ENCODE data around the gene SPIB.
"Not testable (repeated sequence)": the region's sequence is repeated elsewhere in the genome, so short reads cannot be mapped to it uniquely, and the experiment has no call there.

The SPIB gene

DNA sequence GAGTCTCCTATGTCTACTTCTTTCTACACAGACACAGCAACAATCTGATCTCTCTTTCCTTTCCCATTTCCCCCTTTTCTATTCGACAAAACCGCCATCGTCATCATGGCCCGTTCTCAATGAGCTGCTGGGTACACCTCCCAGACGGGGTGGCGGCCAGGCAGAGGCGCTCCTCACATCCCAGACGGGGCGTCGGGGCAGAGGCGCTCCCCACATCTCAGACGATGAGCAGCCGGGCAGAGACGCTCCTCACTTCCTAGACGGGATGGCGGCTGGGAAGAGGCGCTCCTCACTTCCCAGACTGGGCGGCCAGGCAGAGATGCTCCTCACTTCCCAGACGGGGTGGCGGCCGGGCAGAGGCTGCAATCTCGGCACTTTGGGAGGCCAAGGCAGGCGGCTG lies 27.8 kb upstream of the SPIB start:
- DNase-seq (ENCODE audit: low spot score): not testable (repeated sequence)

DNA sequence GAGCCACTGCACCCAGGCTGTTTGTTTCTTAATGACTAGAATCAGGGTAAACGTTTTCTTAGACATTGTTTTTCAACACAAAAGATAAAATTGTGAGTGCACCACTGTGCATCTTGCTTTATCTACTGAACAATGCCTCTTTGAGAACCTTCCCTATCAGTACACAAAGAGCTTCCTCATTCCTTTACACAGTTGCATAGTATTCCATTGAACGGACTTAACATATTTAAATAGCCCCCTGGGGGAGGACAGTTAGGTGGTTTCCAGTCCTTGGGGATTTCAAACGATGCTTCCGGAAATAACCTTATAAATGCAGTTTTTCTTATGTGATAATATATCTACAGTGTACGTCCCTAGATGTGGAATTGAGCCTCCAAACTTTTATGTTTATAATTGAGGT lies 26.0 kb upstream of the SPIB start:
- DNase-seq (ENCODE audit: low spot score): no peak

DNA sequence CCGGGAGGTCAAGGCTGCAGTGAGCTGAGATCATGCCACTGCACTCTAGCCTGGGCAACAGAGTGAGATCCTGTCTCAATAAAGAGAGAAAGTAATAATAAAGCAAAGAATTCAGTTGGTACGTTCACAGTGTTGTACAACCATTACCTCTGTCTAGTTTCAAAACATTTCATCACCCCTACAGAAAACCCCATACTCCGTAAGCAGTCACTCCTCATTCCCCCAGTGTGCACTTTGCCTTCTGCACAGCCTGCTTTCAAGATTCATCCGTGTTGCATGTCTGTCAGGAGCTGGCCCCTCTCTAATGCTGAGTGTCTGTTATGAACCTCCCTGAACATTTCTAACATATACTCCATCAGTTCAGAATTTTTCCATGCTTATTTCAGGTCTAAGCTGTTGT lies 25.1 kb upstream of the SPIB start:
- DNase-seq (ENCODE audit: low spot score): no peak

DNA sequence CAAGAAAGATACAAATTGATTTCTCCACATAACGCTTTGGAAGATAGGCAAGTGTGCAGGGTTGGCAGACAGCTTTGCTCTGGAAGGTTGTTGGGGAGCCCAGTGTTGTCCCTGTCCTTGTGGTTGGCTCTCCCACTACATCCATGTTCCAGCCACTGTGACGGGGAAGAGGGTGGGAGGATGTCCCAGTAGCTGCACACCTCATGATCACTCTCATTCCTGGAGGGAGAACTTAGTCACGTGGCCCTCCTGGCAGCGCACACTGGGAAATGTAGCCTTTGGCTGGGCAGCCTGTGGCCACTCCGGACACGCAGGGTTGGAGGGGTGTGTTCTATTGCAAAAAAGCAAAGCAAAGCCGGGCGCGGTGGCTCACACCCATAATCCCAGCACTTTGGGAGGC lies 24.7 kb upstream of the SPIB start:
- DNase-seq (ENCODE audit: low spot score): peak; percentile 62

DNA sequence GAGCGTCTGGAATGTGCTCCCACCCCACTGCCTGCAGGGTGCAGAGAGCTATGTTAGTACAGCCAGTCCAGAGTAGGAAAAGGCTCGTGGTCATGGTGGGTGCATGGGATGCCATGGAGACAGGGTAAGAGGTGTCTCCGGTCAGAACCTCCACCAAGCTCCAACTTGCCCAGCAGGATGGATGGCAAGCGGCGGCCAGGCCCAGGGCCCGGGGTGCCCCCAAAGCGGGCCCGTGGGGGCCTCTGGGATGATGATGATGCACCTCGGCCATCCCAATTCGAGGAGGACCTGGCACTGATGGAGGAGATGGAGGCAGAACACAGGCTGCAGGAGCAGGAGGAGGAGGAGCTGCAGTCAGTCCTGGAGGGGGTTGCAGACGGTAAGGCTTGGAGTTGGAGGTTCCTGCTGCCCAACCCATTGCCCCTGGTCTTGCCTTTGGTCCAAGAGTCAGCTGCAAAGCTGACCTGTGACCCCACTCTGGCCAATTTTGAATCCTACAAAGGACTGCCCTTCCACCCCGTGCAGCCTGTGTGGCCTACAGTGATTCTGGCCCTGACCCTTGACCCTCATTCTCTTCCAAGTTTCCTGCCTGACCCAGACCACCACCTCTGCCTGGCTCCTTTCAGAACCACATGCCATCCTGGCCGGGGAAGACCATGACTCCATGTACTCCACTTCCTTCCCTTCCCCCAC lies 19.9 kb upstream of the SPIB start:
- DNase-seq (ENCODE audit: low spot score): peak; percentile 51

DNA sequence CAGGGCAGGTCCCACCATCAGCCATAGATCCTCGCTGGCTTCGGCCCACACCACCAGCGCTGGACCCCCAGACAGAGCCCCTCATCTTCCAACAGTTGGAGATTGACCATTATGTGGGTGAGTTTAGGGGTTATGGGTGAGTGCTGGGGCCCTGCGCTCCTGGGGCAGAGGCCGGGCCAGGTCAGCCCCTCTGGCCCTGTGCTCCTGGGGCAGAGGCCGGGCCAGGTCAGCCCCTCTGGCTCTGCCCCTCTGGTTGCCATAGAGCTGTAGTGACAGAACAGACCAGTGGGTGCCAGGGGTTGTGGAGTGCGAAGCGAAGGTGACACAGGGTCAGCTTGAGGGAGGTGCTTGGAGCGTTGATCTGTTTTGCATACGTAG lies 19.4 kb upstream of the SPIB start:
- DNase-seq (ENCODE audit: low spot score): no peak

DNA sequence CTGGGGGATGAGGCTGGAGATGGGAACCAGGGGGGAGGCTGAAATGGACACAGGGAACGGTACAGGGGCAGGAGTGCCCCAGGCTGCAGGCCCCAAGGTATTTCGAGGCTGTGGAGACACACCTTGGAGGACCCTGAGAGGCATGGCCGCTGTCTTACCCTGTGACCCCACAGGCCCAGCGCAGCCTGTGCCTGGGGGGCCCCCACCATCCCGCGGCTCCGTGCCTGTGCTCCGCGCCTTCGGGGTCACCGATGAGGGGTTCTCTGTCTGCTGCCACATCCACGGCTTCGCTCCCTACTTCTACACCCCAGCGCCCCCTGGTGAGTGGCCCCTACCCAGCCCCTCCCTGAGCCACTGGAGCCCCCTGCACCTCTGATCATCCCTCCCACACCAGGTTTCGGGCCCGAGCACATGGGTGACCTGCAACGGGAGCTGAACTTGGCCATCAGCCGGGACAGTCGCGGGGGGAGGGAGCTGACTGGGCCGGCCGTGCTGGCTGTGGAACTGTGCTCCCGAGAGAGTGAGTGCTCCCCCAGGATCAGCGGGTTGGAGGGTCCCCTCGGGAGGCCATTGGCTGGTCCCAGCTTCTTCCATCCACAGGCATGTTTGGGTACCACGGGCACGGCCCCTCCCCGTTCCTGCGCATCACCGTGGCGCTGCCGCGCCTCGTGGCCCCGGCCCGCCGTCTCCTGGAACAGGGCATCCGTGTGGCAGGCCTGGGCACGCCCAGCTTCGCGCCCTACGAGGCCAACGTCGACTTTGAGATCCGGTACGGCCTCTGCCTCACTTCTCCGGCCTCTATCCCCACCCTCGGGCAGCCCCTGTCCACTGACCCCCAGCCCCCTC lies 16.9 kb upstream of the SPIB start:
- peak; percentile 55 for DNase-seq (ENCODE audit: low spot score)

DNA sequence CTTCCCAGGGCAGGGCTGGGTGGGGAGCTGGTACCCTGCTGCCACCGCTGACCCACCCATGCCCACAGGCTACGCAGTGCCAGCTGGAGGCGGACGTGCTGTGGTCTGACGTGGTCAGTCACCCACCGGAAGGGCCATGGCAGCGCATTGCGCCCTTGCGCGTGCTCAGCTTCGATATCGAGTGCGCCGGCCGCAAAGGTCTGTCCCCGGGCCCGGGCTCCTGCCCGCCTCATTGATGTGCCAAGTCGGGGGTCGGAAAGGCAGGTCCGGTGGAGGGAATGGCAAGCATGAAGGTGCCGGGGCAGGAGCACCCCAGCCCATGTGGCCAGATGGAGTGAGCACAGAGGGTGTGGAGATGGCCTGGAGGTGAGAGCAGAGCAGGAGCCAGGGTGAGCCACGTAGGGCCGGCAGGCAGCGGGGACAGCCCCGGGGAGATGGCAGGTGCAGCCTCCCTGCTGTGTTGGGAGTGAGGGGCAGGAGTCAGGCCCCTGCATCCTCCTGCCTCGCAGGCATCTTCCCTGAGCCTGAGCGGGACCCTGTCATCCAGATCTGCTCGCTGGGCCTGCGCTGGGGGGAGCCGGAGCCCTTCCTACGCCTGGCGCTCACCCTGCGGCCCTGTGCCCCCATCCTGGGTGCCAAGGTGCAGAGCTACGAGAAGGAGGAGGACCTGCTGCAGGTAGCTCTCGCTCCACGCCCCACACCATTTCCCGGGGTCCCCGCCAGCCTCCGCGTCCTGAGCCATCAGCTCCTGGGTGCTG lies 16.0 kb upstream of the SPIB start:
- no peak for DNase-seq (ENCODE audit: low spot score)

DNA sequence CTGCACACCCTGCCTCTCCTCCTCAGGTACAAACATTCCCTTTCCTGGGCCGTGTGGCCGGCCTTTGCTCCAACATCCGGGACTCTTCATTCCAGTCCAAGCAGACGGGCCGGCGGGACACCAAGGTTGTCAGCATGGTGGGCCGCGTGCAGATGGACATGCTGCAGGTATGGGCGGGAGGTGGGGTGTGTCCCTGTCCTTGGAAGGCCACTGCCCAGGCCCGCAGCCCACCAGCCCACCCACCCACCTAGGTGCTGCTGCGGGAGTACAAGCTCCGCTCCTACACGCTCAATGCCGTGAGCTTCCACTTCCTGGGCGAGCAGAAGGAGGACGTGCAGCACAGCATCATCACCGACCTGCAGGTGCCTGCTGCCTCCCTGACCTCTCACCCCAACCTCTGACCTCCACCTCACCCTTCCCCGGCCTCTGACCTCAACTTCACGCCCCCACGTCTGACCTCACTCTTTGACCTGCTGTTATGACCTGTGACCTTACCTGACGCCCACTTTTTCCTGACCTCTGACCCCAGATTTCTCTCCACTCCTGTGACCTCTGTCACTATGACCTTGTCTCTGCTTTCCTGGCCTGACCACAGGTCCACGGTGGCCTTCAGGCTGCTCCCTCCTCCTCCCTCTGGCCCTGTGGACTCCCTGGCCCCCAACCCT lies 12.4 kb upstream of the SPIB start:
- DNase-seq (ENCODE audit: low spot score): no peak

DNA sequence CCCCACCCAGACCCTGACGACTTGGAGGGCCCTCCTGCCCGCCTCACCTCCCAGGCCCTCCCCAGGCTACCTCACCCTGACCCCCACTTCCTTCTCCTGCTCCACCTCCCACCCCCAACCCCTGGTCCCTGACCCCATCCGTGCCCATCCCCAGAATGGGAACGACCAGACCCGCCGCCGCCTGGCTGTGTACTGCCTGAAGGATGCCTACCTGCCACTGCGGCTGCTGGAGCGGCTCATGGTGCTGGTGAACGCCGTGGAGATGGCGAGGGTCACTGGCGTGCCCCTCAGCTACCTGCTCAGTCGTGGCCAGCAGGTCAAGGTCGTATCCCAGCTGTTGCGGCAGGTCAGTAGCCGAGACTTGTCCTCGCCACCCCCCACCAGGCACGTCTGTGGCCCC lies 11.9 kb upstream of the SPIB start:
- no peak for DNase-seq (ENCODE audit: low spot score)

DNA sequence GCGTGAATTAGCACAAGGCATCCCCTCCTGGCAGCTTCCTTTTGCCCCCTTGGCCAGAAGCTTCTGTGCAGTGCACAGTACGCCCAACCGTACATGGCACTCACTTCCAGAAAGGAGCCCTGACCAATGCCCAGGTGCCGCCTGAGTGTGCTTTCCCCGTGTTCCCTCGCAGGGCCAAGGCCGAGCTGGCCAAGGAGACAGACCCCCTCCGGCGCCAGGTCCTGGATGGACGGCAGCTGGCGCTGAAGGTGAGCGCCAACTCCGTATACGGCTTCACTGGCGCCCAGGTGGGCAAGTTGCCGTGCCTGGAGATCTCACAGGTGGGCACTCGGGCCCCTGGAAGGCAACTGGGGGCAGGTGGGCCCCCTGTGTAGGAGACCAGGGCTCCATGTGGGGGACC lies 9.4 kb upstream of the SPIB start:
- no peak for DNase-seq (ENCODE audit: low spot score)

DNA sequence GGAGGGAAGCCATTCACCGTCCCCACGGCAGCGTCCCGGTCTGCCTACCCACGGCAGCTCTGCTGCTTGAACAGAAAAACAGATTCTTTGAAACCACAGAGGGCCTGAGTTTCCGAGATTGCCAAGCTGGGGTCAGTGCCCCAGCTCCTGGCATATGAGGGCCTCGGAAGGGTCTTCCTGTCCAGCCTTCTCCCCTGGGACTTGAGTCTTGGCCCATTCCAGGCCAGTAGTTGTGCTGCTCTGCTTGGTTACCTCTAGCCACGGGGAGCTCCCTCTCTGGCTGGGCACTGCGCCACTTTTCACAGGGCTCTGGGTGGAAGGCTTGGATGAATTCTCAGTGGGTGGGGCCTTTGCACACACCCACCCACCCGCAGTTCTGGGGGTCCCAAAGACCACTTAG lies 8.6 kb upstream of the SPIB start:
- DNase-seq (ENCODE audit: low spot score): no peak

DNA sequence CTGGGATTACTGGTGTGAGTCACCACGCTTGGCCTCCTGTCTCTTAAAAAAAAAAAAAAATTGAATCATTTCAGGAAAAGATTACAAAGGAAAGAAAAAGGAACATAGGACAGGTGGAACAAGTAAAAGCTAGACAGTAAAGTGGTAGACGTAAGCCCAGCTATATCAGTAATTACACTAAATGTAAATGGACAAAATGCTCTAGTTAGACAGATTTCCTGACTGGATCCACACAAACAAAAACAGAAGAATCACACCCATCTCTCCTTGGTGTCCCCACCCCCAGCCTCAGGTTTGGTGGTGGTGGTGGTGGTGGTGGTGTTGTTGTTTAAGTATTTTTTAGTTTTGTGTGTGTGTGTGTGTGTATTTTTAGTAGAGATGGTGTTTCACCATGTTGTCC lies 6.3 kb upstream of the SPIB start:
- no peak for DNase-seq (ENCODE audit: low spot score)

DNA sequence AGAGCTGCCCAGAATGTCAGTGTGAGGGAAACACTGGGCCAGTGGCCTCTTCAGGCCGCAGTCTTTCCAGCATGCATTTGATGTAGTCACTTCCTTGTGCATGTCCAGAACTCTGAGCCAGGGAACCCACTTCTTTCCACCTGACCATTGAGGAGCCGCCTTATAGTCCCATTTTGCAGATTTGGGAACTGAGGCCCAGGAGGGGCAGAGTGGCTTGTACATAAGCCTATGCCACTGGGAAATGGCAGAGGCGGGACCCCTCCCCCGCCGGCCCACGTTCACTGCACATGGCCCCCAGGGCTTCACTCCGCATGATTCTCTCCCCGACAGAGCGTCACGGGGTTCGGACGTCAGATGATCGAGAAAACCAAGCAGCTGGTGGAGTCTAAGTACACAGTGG lies 5.6 kb upstream of the SPIB start:
- no peak for DNase-seq (ENCODE audit: low spot score)

DNA sequence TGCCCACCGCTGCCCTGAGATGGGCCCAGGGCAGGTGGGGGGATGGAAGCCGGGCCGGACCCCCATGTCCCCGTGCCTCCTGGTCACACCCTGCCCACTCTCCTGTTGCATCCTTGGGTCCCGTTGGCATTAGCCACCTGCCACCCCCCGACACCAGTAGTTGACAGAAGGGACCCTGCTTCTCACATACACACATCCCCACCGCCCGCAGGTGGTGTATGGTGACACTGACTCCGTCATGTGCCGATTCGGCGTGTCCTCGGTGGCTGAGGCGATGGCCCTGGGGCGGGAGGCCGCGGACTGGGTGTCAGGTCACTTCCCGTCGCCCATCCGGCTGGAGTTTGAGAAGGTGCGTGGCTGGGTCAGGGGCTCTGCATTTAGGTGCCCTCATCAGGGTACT lies 5.2 kb upstream of the SPIB start:
- no peak for DNase-seq (ENCODE audit: low spot score)

DNA sequence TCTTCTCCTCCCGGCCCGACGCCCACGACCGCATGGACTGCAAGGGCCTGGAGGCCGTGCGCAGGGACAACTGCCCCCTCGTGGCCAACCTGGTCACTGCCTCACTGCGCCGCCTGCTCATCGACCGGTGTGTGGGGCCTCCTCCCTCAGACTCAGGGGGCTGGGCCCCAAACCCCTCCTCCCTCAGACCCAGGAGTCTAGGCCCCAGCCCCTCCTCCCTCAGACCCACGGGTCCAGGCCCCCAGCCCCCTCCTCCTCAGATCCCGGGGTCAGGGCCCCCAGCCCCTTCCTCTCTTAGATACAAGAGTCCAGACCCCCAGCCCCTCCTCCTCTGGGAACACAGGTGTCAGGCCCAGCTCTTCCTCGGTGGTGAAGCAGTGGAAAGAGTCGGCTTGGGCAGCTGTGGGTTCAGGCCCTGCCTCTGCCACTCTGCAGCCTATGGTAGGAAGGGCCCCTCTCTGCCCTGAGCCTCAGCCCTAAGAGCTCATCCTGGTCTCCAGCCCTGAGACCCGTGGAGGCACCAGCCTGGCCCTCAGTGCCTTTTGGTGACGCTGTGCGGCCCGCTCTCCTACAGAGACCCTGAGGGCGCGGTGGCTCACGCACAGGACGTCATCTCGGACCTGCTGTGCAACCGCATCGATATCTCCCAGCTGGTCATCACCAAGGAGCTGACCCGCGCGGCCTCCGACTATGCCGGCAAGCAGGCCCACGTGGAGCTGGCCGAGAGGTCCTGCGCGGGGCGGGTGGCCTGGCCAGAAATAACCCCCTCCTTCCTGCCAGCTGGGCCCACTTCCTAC lies 3.7 kb upstream of the SPIB start:
- DNase-seq (ENCODE audit: low spot score): no peak

DNA sequence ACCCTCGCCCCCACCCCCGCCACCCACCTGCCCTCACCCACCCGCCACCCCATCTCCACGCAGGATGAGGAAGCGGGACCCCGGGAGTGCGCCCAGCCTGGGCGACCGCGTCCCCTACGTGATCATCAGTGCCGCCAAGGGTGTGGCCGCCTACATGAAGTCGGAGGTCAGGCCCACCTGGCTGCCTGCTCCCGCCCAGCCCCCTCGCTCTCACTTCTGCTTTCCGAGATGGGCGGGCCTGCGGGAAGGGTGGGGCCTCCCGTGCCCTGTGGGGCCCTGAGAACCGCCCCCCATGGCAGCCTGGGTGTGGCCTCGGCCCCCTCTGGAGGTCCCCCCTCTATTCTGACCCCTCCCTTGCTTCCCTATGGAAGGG lies 3.1 kb upstream of the SPIB start:
- peak; percentile 64 for DNase-seq (ENCODE audit: low spot score)

DNA sequence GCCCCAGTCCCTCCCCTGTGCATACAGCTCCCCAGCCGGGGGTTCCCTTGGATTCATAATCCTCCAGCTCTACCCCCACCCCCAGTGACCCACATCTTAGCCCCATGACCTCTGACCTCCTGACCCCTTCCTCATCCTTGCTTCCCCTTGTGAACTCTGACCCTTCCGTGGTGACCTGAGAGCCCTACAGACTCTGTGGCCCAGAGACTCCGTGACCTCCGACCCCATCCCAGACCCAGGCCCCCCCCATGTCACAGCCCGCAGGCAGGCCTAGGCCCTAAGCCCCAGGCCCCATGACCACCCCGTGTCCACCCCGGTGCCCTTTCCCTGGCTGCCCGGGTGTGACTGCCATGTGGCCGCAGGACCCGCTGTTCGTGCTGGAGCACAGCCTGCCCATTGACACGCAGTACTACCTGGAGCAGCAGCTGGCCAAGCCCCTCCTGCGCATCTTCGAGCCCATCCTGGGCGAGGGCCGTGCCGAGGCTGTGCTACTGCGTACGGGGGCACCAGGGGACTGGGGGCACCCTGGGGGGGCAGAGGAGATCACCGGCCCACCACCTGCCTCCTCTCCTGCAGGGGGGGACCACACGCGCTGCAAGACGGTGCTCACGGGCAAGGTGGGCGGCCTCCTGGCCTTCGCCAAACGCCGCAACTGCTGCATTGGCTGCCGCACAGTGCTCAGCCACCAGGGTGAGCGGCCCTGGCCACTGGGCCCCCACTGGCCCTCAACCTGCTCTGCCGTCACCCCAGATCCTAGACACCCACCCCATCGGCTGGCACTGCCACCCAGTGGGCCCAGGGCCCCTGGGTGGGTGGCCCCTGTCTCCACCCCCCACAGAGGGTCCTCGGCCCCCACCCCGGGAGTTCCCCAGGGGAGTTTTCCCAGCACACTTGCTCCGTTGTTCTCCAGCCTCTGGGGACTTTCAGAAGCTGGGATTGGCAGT lies 2.4 kb upstream of the SPIB start:
- no peak for DNase-seq (ENCODE audit: low spot score)

DNA sequence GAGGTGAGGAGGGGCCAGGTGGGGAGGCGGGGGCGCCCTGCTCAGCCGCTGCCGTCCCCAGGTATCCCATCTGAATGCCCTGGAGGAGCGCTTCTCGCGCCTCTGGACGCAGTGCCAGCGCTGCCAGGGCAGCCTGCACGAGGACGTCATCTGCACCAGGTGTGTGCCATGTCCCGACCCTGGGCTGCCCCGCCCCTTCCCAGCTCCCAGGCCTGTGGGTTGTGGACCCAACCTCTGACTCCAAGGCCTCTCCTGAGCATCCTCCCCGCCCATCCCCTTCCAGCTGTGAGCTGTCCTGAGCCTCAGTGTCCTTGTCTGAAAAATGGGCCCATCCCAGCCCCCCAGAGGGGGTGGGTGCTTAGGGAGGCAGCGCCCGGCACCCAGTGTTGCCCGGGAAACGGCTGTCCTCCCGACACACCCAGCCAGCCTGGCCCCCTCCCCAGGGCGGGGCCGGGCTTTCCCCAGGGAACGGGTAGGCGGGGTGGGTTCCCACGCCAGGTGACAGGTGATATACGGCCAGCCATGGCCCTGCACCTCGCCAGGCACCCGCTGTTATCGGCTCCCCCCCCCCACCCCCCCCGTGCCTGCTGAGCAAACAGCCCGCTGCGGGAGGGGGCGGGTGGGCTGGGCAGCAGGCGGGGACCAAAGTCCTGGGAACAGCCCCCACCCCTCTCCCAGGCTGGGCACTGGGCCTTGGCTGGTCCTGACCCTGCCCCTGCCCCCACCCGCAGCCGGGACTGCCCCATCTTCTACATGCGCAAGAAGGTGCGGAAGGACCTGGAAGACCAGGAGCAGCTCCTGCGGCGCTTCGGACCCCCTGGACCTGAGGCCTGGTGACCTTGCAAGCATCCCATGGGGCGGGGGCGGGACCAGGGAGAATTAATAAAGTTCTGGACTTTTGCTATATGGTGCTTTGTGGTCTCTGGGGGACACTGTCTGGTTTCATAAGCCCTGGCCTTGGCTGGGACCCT lies 1.3 kb upstream of the SPIB start:
- DNase-seq (ENCODE audit: low spot score): no peak
